ENCODE measurements around the gene HIRIP3.
"Not testable (repeated sequence)": the region's sequence is repeated elsewhere in the genome, so short reads cannot be mapped to it uniquely, and the experiment has no call there.

Gene HIRIP3

DNA sequence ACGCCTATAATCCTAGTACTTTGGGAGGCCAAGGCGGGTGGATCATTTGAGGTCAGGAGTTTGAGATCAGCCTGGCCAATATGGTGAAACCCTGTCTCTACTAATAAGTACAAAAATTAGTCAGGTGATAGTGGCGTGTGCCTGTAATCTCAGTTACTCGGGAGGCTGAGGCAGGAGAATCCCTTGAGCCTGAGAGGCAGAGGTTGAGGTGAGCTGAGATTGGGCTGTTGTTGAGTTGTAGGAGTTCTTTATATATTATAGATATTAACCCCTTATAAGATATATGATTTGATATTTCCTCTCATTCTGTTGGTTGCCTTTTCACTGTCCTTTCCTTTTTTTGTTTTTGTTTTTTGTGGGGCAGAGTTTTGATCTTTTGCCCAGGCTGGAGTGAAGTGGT lies 35.6 kb downstream of the HIRIP3 start:
- DNase-seq (ENCODE audit: low spot score): not testable (repeated sequence)

DNA sequence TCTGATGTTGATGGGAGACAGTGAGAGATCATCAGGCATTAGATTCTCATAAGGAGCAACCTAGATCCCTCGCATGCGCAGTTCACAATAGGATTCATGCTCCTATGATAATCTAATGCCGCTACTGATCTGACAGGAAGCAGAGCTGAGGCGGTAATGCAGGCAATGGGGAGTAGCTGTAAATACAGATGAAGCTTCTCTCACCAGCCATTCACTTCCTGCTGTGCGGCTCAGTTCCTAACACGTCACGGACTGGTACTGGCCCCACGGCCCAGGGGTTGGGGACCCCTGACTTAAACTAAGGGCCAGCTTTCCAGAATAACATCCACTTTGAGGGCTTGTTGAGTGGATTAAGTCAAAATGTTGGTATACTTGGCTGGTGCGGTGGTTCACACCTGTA lies 36.1 kb downstream of the HIRIP3 start:
- DNase-seq (ENCODE audit: low spot score): no peak

DNA sequence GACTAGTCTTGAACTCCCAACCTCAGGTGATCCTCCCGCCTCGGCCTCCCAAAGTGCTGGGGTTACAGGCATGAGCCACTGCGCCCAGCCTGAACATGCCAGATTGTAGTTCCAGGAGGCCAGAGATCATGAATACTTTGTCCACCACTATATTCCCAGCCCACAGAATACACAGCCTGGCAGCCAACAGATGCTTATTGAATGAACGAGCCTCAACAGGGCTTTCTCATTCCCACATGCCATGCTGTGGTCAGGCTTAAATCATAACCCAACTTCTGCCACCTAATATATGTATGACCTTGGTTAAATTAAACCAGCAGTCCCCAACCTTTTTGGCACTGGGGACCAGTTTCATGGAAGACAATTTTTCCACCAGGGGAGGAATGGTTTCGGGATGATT lies 36.7 kb downstream of the HIRIP3 start:
- DNase-seq (ENCODE audit: low spot score): no peak

DNA sequence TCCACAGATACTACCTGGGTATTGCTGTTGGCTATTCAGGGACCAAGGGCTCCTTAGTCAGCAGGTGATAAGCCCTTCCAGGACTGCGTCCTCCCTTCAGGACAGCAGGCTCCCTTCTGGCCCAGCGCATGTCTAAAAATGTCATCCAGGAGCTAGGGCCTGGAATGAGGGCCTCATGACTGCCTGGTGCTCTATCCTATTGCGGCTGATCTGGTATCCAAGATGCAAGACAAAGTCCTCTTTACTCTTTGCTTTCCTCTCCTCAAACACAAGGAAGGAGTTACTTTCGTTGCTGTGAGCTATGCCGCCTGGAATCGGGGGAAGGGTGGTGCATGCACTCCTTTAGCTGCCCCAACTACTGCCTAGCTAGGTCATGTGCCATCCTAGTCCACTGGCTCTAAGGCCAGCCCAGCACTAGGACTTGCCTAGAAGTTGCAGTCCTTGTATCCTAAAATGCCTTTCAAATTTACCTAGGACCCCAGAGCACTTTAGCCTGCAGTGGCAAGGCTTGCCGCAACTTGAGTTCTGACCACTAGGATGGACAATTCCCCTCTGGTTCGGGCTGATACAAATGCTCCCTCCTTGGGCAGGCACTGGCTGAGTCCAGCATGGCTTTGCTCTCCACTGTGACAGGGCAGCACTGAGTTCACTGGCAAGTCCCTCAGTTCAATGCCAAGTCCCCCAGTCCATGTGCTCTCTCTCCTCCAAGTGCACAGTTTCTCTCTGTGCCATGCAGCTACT lies 43.6 kb downstream of the HIRIP3 start:
- DNase-seq (ENCODE audit: low spot score): no peak

DNA sequence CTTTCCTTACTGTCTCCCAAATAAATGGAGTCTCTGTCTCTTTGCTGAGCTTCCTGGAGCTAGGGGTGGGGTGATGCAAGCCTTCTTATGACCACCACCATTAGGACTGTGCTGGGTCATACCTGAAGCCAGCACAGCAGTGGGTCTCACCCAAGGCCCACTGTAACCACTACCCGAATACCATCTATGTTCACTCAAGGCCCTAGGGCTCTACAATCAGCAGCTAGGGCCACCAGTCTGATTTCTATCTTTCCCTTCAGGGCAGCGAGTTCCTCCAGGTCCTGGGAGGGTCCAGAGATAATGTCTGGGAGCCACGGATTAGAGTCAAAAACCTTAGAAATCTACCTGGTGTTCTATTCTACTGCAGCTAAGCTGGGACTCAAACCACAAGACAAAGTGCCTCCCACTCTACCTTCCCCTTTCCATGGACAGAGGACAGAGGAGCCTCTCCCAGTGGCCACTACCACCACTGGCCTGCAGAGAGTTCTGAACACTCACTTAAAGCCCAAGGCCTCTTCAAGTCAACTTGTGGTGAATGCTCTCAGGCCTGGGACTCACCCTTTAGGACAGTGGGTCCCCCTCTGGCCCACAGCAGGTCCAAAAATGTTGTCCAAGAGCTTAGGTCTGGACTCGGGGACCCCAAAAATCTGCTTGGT lies 44.5 kb downstream of the HIRIP3 start:
- no peak for DNase-seq (ENCODE audit: low spot score)

DNA sequence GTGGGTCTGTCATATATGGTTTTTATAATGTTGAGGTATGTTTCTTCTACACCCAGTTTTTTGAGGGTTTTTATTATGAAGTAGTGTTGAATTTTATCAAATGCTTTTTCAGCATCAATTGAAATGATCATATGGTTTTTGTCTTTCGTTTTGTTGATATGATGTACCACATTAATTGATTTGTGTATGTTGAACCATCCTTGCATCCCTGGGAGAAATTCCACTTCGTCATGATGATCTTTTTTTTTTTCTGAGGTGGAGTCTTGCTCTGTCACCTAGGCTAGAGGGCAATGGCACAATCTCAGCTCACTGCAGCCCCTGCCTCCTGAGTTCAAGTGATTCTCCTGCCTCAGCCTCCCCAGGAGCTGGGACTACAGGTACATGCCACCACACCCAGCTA lies 47.5 kb downstream of the HIRIP3 start:
- no peak for DNase-seq (ENCODE audit: low spot score)

DNA sequence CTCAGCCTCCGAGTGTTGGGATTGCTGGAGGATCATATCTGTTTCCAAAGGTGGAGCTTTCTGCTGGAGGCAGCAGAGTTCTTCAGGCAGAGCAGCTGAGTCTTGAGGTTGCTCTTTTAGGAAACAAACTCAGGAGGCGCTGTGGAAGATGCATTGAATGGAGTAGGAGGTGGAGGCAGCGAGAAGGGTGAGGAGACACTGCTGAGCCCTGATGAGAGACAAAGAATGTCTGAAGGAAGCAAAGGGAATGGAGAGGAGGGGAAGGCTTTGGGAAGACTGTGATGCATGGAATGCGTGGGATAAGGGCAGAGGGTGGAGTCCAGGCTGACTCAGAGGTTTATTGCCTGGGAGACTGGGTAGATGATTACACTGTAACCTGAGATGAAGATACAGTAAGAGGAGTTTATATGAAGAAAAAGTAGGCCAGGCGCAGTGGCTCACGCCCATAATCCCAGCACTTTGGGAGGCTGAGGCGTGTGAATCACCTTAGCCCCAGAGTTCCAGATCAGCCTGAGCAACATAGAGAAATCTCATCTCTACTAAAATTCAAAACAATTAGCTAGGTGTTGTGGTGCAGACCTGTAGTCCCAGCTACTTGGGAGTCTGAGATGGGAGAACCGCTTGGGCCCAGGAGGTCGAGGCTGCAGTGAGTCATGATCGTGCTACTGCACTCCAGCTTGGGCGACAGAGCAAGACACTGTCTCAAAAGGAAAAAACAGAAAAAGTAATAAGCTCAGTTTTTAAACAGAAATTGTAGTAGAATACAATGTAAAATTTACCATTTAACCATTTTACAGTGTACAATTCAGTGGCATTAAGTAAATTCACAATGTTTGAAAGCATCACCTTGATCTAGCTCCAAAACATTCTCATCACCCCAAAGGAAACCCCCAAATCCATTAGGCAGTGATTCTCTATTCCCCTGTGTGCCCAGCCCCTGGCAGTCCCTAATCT lies 51.3 kb downstream of the HIRIP3 start:
- DNase-seq (ENCODE audit: low spot score): peak; percentile 95
